ENCODE results near the gene SRRM3.

GRCh38 chr7:76325811-76326210 is 124.1 kb downstream of the SRRM3 start:
- TF ChIP-seq POLR2A (IDR thresholded peaks at IDR 0.05; ENCODE audit: low read depth, low read length) (no peak), POLR2AphosphoS5 (IDR thresholded peaks at IDR 0.05; ENCODE audit: low read depth, low read length) (no peak), TAF1 (IDR thresholded peaks at IDR 0.05; ENCODE audit: low read depth, low read length) (no peak), SPI1 (IDR thresholded peaks at IDR 0.05; ENCODE audit: low read depth, low read length) (no peak), POU2F2 (IDR thresholded peaks at IDR 0.05; ENCODE audit: low read depth, low read length) (no peak), PAX5 (IDR thresholded peaks at IDR 0.05; ENCODE audit: insufficient read depth, low read length, severe bottlenecking) (no peak)

Data from GM12891 (cell line).